H9 (cell line): ENCODE measurements around the gene RNF227. TPM values are rescaled to one million over a fixed set of nuclear protein-coding genes. Genes with fewer than 3 reads are reported as not detected.

Experiments
- DNase-seq: peaks from one replicate; pipeline ENCODE4 v3.0.0-alpha.2; 2017
- H2AFZ ChIP-seq: one replicate; pipeline ENCODE4 v1.6.1; 2013; ENCODE audit warnings: mild to moderate bottlenecking, low read length, control low read depth, moderate library complexity
- H2AK5ac ChIP-seq: 2 replicates; pipeline ENCODE4 v1.6.1; 2013; ENCODE audit warnings: low read length, control low read depth, mixed read lengths; ENCODE audit not compliant: insufficient read length
- H2BK120ac ChIP-seq: one replicate; pipeline ENCODE4 v1.6.1; 2013; ENCODE audit warnings: low read depth, mild to moderate bottlenecking, low read length, control low read depth, inconsistent platforms; ENCODE audit not compliant: poor library complexity, severe bottlenecking
- H2BK12ac ChIP-seq: 2 replicates; pipeline ENCODE4 v1.6.1; 2013; ENCODE audit warnings: low read length, control low read depth, mixed read lengths, low read depth; ENCODE audit not compliant: insufficient read length
- H2BK15ac ChIP-seq: 2 replicates; pipeline ENCODE4 v1.6.1; 2013; ENCODE audit warnings: low read depth, low read length, control low read depth
- H2BK20ac ChIP-seq: one replicate; pipeline ENCODE4 v1.6.1; 2013; ENCODE audit warnings: low read depth, mild to moderate bottlenecking, low read length, control low read depth, inconsistent platforms; ENCODE audit not compliant: poor library complexity, severe bottlenecking
- H2BK5ac ChIP-seq: 2 replicates; pipeline ENCODE4 v1.6.1; 2013; ENCODE audit warnings: low read length, control low read depth, mixed read lengths; ENCODE audit not compliant: insufficient read length
- H3K14ac ChIP-seq: 2 replicates; pipeline ENCODE4 v1.6.1; 2013; ENCODE audit warnings: low read length, control low read depth; ENCODE audit not compliant: insufficient read depth
- H3K18ac ChIP-seq: 2 replicates; pipeline ENCODE4 v1.6.1; 2013; ENCODE audit warnings: low read depth, mild to moderate bottlenecking, mixed read lengths, low read length, control low read depth; ENCODE audit not compliant: insufficient read length
- H3K23ac ChIP-seq: 2 replicates; pipeline ENCODE4 v1.6.1; 2013; ENCODE audit warnings: low read length, control low read depth, mixed read lengths, low read depth; ENCODE audit not compliant: insufficient read length
- H3K23me2 ChIP-seq: 2 replicates; pipeline ENCODE4 v1.6.1; 2013; ENCODE audit warnings: low read depth, mild to moderate bottlenecking, mixed read lengths, low read length, control low read depth; ENCODE audit not compliant: insufficient read length, poor library complexity, severe bottlenecking
- H3K27ac ChIP-seq: 2 replicates; pipeline ENCODE4 v1.5.1; 2013; ENCODE audit warnings: low read length, control low read depth, mixed read lengths, low read depth; ENCODE audit not compliant: insufficient read length
- H3K27me3 ChIP-seq: 2 replicates; pipeline ENCODE4 v1.6.1; 2013; ENCODE audit warnings: low read length, control low read depth, inconsistent platforms; ENCODE audit not compliant: insufficient read depth
- H3K4ac ChIP-seq: 2 replicates; pipeline ENCODE4 v1.6.1; 2013; ENCODE audit warnings: low read depth, mild to moderate bottlenecking, control low read depth, inconsistent platforms, low read length, moderate library complexity
- H3K4me1 ChIP-seq: 2 replicates; pipeline ENCODE4 v1.6.1; 2013; ENCODE audit warnings: low read length, control low read depth, inconsistent platforms; ENCODE audit not compliant: insufficient read depth
- H3K4me2 ChIP-seq: 2 replicates; pipeline ENCODE4 v1.6.1; 2013; ENCODE audit warnings: low read length, control low read depth, mixed read lengths; ENCODE audit not compliant: insufficient read length, insufficient read depth
- H3K56ac ChIP-seq: 2 replicates; pipeline ENCODE4 v1.6.1; 2013; ENCODE audit warnings: low read depth, mild to moderate bottlenecking, mixed read lengths, low read length, control low read depth; ENCODE audit not compliant: insufficient read length
- H3K79me1 ChIP-seq: 2 replicates; pipeline ENCODE4 v1.6.1; 2013; ENCODE audit warnings: low read depth, mild to moderate bottlenecking, moderate library complexity, low read length, control low read depth, inconsistent platforms; ENCODE audit not compliant: insufficient read depth, poor library complexity, severe bottlenecking
- H3K79me2 ChIP-seq: 2 replicates; pipeline ENCODE4 v1.6.1; 2013; ENCODE audit warnings: low read length, control low read depth, inconsistent platforms; ENCODE audit not compliant: insufficient read depth
- H3K9ac ChIP-seq: 2 replicates; pipeline ENCODE4 v1.6.1; 2013; ENCODE audit warnings: low read length, control low read depth, mixed read lengths; ENCODE audit not compliant: insufficient read length; ENCODE audit errors: extremely low read depth
- H3K9me3 ChIP-seq: one replicate; pipeline ENCODE4 v1.6.1; 2013; ENCODE audit warnings: low read depth, low read length, inconsistent platforms; ENCODE audit not compliant: control insufficient read depth
- H3T11ph ChIP-seq: one replicate; pipeline ENCODE4 v1.6.1; 2013; ENCODE audit warnings: mild to moderate bottlenecking, low read length, control low read depth, inconsistent platforms
- H4K20me1 ChIP-seq: one replicate; pipeline ENCODE4 v1.6.1; 2013; ENCODE audit not compliant: control insufficient read depth, insufficient read length, insufficient read depth
- H4K5ac ChIP-seq: 2 replicates; pipeline ENCODE4 v1.6.1; 2013; ENCODE audit warnings: low read depth, mild to moderate bottlenecking, mixed read lengths, low read length, control low read depth; ENCODE audit not compliant: insufficient read length
- H4K8ac ChIP-seq: replicated peaks from 2 replicates; pipeline ENCODE4 v1.6.1; 2013; ENCODE audit warnings: low read length, control low read depth, mixed read lengths, low read depth; ENCODE audit not compliant: insufficient read length
- H4K91ac ChIP-seq: 2 replicates; pipeline ENCODE4 v1.6.1; 2013; ENCODE audit warnings: low read depth, mild to moderate bottlenecking, moderate library complexity, mixed read lengths, low read length, control low read depth; ENCODE audit not compliant: insufficient read length
- H3K27ac Mint-ChIP-seq, 3 experiments: 2 replicates in 2 of 3; 3 replicates in 1 of 3; pipeline ENCODE4 v1.8.0; 2020 to 2021; ENCODE audit warnings: mixed read lengths in 3 of 3, mild to moderate bottlenecking in 1 of 3, moderate library complexity in 1 of 3
- H3K27me3 Mint-ChIP-seq: 2 replicates; pipeline ENCODE4 v1.8.0; 2021; ENCODE audit warnings: low read depth, mild to moderate bottlenecking, moderate library complexity, mixed read lengths
- H3K36me3 Mint-ChIP-seq, 3 experiments: 2 replicates in 2 of 3; 3 replicates in 1 of 3; pipeline ENCODE4 v1.8.0; 2020 to 2021; ENCODE audit warnings: low read depth in 3 of 3, mixed read lengths in 3 of 3; ENCODE audit not compliant: insufficient read depth in 1 of 3
- H3K4me1 Mint-ChIP-seq, 2 experiments: 2 replicates each; pipeline ENCODE4 v1.8.0; 2020; ENCODE audit warnings: mixed read lengths in 2 of 2
- H3K4me3 Mint-ChIP-seq, 2 experiments: 2 replicates in 1 of 2; 3 replicates in 1 of 2; pipeline ENCODE4 v1.8.0; 2020 to 2021; ENCODE audit warnings: mild to moderate bottlenecking in 2 of 2, mixed read lengths in 2 of 2, moderate library complexity in 1 of 2
- H3K9me3 Mint-ChIP-seq, 2 experiments: 2 replicates in 1 of 2; 3 replicates in 1 of 2; pipeline ENCODE4 v1.8.0; 2020; ENCODE audit warnings: mild to moderate bottlenecking in 2 of 2, mixed read lengths in 2 of 2, moderate library complexity in 1 of 2
- WGBS: extraction: QIAGEN DNeasy Blood & Tissue Kit; methylation state at CpG from one replicate; pipeline ENCODE4 v1.1.7; 2013; ENCODE audit warnings: missing lambda C conversion rate, low lambda C conversion rate, mixed read lengths; ENCODE audit not compliant: insufficient read length; ENCODE audit errors: extremely low coverage; 5-methylcytosine and 5-hydroxymethylcytosine counted together
- total RNA-seq: library from RNA; stranded (reverse); gene quantifications from 2 replicates; pipeline ENCODE4 v1.2.1, GENCODE V29; 2021
- TF ChIP-seq, protein P1 (sequence below): fragments of 200-600 bp; sonication (generic); conservative IDR thresholded peaks from 3 replicates; pipeline ENCODE4 v1.8.0; 2021; ENCODE audit warnings: antibody characterized with exemption, mild to moderate bottlenecking

Gene RNF227
- total RNA-seq, 1 experiment from 2014 or later: 1.9 TPM

DNA sequence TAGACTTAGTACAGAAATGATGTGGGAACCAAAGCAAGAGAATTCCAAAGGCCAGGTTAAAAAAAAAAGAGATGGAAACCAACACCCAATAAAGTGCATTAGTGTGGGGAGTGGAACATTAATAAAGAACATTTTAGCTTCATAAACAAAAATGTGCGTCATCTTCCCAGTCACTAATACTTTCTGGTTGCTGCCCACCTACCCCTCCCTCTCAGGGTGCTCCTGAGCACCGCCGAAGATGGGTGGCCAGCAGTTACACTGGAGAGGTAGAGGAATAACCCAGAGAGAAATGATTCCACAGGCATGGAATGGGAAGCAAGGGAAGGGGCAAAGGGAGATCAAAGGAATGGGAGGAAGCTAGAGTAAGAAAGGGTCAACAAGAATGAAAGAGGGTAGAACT lies 33.5 kb downstream of the RNF227 start:
- no peak overlapping the region for H3K4me2 ChIP-seq
- no peaks in the 10 kb centered on the region for H3K79me2 ChIP-seq
- no peaks in the 10 kb centered on the region for H4K20me1 ChIP-seq
- no peak overlapping the region for H3K18ac ChIP-seq
- H4K8ac ChIP-seq: no peak overlapping the region
- no peaks in the 10 kb centered on the region; the same call in 1 of the 2 replicates for H3K27me3 ChIP-seq
- no peak overlapping the region for H4K5ac ChIP-seq
- H3K4me3 Mint-ChIP-seq: no peak overlapping the region
- no peak overlapping the region for H2BK12ac ChIP-seq
- no peaks in the 10 kb centered on the region; the same call in none of the 2 replicates for H3K27me3 Mint-ChIP-seq
- no peak overlapping the region for H3K9ac ChIP-seq
- H3K23ac ChIP-seq: no peak overlapping the region
- H2BK120ac ChIP-seq: no peak overlapping the region
- no peak overlapping the region for H2BK5ac ChIP-seq
- H2AFZ ChIP-seq: no peak overlapping the region
- no peak overlapping the region for H2BK20ac ChIP-seq
- peaks cover 22% of the 10 kb centered on the region for H3K23me2 ChIP-seq
- H3K4ac ChIP-seq: no peak overlapping the region
- H3K4me1 Mint-ChIP-seq: peaks cover 0 to 3% of the 10 kb centered on the region in 2 experiments; a peak in 3 of 4 replicates
- no peaks in the 10 kb centered on the region for H3K9me3 ChIP-seq
- no peaks in the 10 kb centered on the region for H3K79me1 ChIP-seq
- no peaks in the 10 kb centered on the region for H3K9me3 Mint-ChIP-seq
- no peak overlapping the region for H3T11ph ChIP-seq
- H3K56ac ChIP-seq: no peak overlapping the region
- peaks cover 0 to 4% (median 0%) of the 10 kb centered on the region in 3 experiments; a peak in 1 of 7 replicates for H3K36me3 Mint-ChIP-seq
- no CpG with 5 or more reads among the region's 3 CpGs for WGBS
- no peak overlapping the region for H2BK15ac ChIP-seq
- TF ChIP-seq, protein P1, sequence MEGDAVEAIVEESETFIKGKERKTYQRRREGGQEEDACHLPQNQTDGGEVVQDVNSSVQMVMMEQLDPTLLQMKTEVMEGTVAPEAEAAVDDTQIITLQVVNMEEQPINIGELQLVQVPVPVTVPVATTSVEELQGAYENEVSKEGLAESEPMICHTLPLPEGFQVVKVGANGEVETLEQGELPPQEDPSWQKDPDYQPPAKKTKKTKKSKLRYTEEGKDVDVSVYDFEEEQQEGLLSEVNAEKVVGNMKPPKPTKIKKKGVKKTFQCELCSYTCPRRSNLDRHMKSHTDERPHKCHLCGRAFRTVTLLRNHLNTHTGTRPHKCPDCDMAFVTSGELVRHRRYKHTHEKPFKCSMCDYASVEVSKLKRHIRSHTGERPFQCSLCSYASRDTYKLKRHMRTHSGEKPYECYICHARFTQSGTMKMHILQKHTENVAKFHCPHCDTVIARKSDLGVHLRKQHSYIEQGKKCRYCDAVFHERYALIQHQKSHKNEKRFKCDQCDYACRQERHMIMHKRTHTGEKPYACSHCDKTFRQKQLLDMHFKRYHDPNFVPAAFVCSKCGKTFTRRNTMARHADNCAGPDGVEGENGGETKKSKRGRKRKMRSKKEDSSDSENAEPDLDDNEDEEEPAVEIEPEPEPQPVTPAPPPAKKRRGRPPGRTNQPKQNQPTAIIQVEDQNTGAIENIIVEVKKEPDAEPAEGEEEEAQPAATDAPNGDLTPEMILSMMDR: no peak
- DNase-seq: peak; percentile 26
- H3K27ac Mint-ChIP-seq: no peak overlapping the region
- no peak overlapping the region for H2AK5ac ChIP-seq
- no peak overlapping the region for H3K27ac ChIP-seq
- H3K4me1 ChIP-seq: no peaks in the 10 kb centered on the region
- no peak overlapping the region for H4K91ac ChIP-seq
- no peak overlapping the region for H3K14ac ChIP-seq
